ENCODE results near the gene CSTPP1. TPM values are rescaled to one million over a fixed set of nuclear protein-coding genes. Genes with fewer than 3 reads are reported as not detected.
"Not testable (repeated sequence)": the region's sequence is repeated elsewhere in the genome, so short reads cannot be mapped to it uniquely, and the experiment has no call there.

The CSTPP1 gene
- total and polyA plus RNA-seq, 2 donors (not counting 1 experiment from before 2014, with no cell fraction given): 15.5 to 34.1 TPM

DNA sequence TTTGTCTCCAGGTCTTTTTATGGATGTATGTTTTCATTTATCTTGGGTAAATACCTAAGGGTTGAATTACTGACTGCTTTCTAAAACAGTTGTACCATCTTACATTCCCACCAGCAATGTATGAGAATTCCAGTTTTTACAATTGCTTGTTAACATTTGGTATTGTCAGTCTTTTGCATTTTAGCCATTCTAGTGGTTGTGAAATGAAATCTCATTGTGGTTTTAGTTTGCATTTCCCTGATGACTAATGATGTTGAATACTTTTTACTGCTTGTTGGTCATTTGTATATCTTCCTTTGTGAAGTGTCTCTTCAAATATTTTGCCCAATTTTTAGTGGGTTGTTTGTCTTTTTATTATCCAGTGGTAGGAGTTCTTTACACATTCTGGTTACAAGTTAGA, 147.4 kb downstream of the CSTPP1 start:
- DNase-seq (ENCODE audit: low read depth in 2 of 2): peak; percentile 65 to 81
- no peak for TF ChIP-seq EZH2 (IDR thresholded peaks at IDR 0.05; ENCODE audit: low read length, missing control alignments)
- TF ChIP-seq, protein P1, sequence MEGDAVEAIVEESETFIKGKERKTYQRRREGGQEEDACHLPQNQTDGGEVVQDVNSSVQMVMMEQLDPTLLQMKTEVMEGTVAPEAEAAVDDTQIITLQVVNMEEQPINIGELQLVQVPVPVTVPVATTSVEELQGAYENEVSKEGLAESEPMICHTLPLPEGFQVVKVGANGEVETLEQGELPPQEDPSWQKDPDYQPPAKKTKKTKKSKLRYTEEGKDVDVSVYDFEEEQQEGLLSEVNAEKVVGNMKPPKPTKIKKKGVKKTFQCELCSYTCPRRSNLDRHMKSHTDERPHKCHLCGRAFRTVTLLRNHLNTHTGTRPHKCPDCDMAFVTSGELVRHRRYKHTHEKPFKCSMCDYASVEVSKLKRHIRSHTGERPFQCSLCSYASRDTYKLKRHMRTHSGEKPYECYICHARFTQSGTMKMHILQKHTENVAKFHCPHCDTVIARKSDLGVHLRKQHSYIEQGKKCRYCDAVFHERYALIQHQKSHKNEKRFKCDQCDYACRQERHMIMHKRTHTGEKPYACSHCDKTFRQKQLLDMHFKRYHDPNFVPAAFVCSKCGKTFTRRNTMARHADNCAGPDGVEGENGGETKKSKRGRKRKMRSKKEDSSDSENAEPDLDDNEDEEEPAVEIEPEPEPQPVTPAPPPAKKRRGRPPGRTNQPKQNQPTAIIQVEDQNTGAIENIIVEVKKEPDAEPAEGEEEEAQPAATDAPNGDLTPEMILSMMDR (conservative IDR thresholded peaks at IDR 0.05 in 1 of 2, IDR thresholded peaks at IDR 0.05 in 1 of 2; ENCODE audit: low read depth in 1 of 2, low read length in 2 of 2): no peak

DNA sequence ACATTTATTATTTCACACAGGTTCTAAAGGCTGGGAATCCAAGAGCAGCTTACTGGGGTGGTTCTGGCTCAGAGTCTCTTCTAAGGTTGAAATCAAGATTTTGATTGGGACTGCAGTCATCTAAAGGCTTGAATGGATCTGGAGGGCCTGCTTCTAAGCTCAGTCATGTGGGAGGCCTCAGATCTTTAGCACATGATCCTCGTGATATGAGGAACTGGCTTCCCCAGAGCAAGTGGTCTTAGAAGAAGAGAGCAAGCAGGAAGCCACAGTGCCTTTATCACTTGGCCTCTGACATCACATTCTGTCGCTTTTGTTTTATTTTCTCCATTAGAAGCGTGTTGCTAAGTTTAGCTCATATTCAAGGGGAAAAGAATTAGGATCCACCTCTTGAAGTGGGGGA, 151.2 kb downstream of the CSTPP1 start:
- TF ChIP-seq, protein P1 (conservative IDR thresholded peaks at IDR 0.05 in 1 of 2, IDR thresholded peaks at IDR 0.05 in 1 of 2; ENCODE audit: low read depth in 1 of 2, low read length in 2 of 2): no peak
- no peak for TF ChIP-seq EZH2 (IDR thresholded peaks at IDR 0.05; ENCODE audit: low read length, missing control alignments)
- H3K4me2 ChIP-seq (ENCODE audit: extremely low read depth, insufficient read depth, low read length): no peak overlapping the region
- H3K4me3 ChIP-seq (replicated peaks in 1 of 4; ENCODE audit: control extremely low read depth in 1 of 4, insufficient read depth in 1 of 4, low read depth in 3 of 4, low read length in 4 of 4): no peak overlapping the region
- no peak overlapping the region for H3K27ac ChIP-seq (ENCODE audit: insufficient read depth, low read length)
- H4K20me1 ChIP-seq (ENCODE audit: control insufficient read depth, extremely low read depth, insufficient read depth, low read length): peaks cover 1% of the 10 kb centered on the region
- no peaks in the 10 kb centered on the region for H3K27me3 ChIP-seq (ENCODE audit: control insufficient read depth, insufficient read depth, low read length)
- no peak overlapping the region for H3K9ac ChIP-seq (ENCODE audit: insufficient read depth, low read length)
- no peaks in the 10 kb centered on the region for H3K9me3 ChIP-seq (ENCODE audit: control insufficient read depth, insufficient read depth, low read depth, low read length)
- no peaks in the 10 kb centered on the region for H3K79me2 ChIP-seq (ENCODE audit: control insufficient read depth, insufficient read depth, low read length)
- H2AFZ ChIP-seq (ENCODE audit: low read length): no peak overlapping the region
- H3K36me3 ChIP-seq (ENCODE audit: control insufficient read depth, insufficient read depth, low read length): no peaks in the 10 kb centered on the region
- DNase-seq (ENCODE audit: low read depth in 2 of 2): no peak
- H3K4me1 ChIP-seq (ENCODE audit: control insufficient read depth, extremely low read depth, insufficient read depth, low read length): peaks cover 4% of the 10 kb centered on the region

More for the DNA sequence above, 147.4 kb downstream of the CSTPP1 start:
- no peaks in the 10 kb centered on the region for H4K20me1 ChIP-seq (ENCODE audit: control insufficient read depth, extremely low read depth, insufficient read depth, low read length)
- H3K4me3 ChIP-seq (replicated peaks in 1 of 4; ENCODE audit: control extremely low read depth in 1 of 4, insufficient read depth in 1 of 4, low read depth in 3 of 4, low read length in 4 of 4): no peak overlapping the region
- H3K79me2 ChIP-seq (ENCODE audit: control insufficient read depth, insufficient read depth, low read length): no peaks in the 10 kb centered on the region
- no peak overlapping the region for H2AFZ ChIP-seq (ENCODE audit: low read length)
- peaks cover 4% of the 10 kb centered on the region for H3K4me1 ChIP-seq (ENCODE audit: control insufficient read depth, extremely low read depth, insufficient read depth, low read length)
- H3K27ac ChIP-seq (ENCODE audit: insufficient read depth, low read length): no peak overlapping the region
- H3K9me3 ChIP-seq (ENCODE audit: control insufficient read depth, insufficient read depth, low read depth, low read length): no peaks in the 10 kb centered on the region
- no peak overlapping the region for H3K4me2 ChIP-seq (ENCODE audit: extremely low read depth, insufficient read depth, low read length)
- H3K36me3 ChIP-seq (ENCODE audit: control insufficient read depth, insufficient read depth, low read length): no peaks in the 10 kb centered on the region
- H3K27me3 ChIP-seq (ENCODE audit: control insufficient read depth, insufficient read depth, low read length): no peaks in the 10 kb centered on the region
- no peak overlapping the region for H3K9ac ChIP-seq (ENCODE audit: insufficient read depth, low read length)

DNA sequence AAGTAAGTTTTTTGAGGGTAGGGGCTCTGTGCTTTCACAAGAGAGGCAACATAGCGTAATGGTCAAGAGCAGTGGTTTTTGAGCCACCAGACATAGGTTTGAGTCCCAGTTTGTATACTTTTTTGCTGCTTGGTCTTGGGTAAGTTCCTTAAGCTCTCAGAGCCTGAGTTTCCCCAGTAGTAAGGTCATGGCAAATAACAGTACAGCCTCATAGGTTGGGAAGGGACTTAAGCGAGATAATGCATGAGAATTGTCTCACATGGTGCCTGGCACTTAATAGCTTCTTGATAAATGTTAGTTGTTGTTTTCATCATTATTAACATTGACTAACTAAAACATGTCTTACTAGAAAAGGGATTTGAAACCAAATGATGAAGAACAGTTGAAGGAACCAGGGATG, 157.0 kb downstream of the CSTPP1 start:
- DNase-seq (ENCODE audit: low read depth in 2 of 2): no peak
- Histone ChIP-seq H3K27me3 (ENCODE audit: control insufficient read depth, insufficient read depth, low read length) (no peaks in the 10 kb centered on the region), H3K4me1 (ENCODE audit: control insufficient read depth, extremely low read depth, insufficient read depth, low read length) (no peaks in the 10 kb centered on the region), H3K4me3 (replicated peaks in 1 of 4; ENCODE audit: control extremely low read depth in 1 of 4, insufficient read depth in 1 of 4, low read depth in 3 of 4, low read length in 4 of 4) (no peak overlapping the region), H3K9me3 (ENCODE audit: control insufficient read depth, insufficient read depth, low read depth, low read length) (no peaks in the 10 kb centered on the region), H3K36me3 (ENCODE audit: control insufficient read depth, insufficient read depth, low read length) (no peaks in the 10 kb centered on the region), H3K79me2 (ENCODE audit: control insufficient read depth, insufficient read depth, low read length) (no peaks in the 10 kb centered on the region), H3K4me2 (ENCODE audit: extremely low read depth, insufficient read depth, low read length) (no peak overlapping the region), H4K20me1 (ENCODE audit: control insufficient read depth, extremely low read depth, insufficient read depth, low read length) (peaks cover 1% of the 10 kb centered on the region), H2AFZ (ENCODE audit: low read length) (no peak overlapping the region), H3K27ac (ENCODE audit: insufficient read depth, low read length) (no peak overlapping the region), H3K9ac (ENCODE audit: insufficient read depth, low read length) (no peak overlapping the region)
- TF ChIP-seq, protein P1 (conservative IDR thresholded peaks at IDR 0.05 in 1 of 2, IDR thresholded peaks at IDR 0.05 in 1 of 2; ENCODE audit: low read depth in 1 of 2, low read length in 2 of 2): no peak
- no peak for TF ChIP-seq EZH2 (IDR thresholded peaks at IDR 0.05; ENCODE audit: low read length, missing control alignments)

DNA sequence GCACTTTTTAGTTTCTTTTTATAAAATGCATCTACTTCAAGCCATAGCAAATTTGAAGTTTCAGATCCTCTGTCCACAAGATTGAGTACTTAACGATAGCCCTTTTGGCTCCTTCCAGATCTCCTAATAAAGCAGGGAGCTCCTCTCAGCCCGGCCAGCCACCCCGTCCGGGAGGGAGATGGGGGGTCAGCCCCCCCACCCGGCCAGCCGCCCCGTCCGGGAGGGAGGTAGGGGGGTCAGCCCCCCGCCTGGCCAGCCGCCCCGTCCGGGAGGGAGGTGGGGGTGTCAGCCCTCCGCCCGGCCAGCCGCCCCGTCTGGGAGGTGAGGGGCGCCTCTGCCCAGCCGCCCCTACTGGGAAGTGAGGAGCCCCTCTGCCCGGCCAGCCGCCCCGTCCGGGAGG, 160.3 kb downstream of the CSTPP1 start:
- H3K79me2 ChIP-seq (ENCODE audit: control insufficient read depth, insufficient read depth, low read length); H4K20me1 ChIP-seq (ENCODE audit: control insufficient read depth, extremely low read depth, insufficient read depth, low read length); H3K9ac ChIP-seq (ENCODE audit: insufficient read depth, low read length); DNase-seq (ENCODE audit: low read depth in 2 of 2); H2AFZ ChIP-seq (ENCODE audit: low read length); H3K27ac ChIP-seq (ENCODE audit: insufficient read depth, low read length); H3K4me3 ChIP-seq (replicated peaks in 1 of 4; ENCODE audit: control extremely low read depth in 1 of 4, insufficient read depth in 1 of 4, low read depth in 3 of 4, low read length in 4 of 4); H3K36me3 ChIP-seq (ENCODE audit: control insufficient read depth, insufficient read depth, low read length); H3K9me3 ChIP-seq (ENCODE audit: control insufficient read depth, insufficient read depth, low read depth, low read length); H3K4me2 ChIP-seq (ENCODE audit: extremely low read depth, insufficient read depth, low read length); H3K4me1 ChIP-seq (ENCODE audit: control insufficient read depth, extremely low read depth, insufficient read depth, low read length); H3K27me3 ChIP-seq (ENCODE audit: control insufficient read depth, insufficient read depth, low read length): not testable (repeated sequence)

DNA sequence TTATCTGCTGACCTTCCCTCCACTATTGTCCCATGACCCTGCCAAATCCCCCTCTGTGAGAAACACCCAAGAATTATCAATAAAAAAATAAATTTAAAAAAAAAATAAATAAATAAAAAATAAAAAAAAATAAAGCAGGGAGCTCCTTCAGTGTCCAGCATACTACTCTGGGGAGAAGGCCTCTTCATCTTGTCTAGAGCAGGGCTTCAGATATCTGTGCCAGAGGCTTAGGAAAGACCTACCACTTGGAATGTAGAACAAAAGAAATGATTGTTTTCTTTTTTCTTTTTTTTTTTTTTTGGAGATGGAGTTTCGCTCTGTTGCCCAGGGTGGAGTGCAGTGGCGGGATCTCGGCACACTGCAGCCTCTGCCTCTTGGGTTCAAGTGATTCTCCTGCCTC, 161.7 kb downstream of the CSTPP1 start:
- not testable (repeated sequence) for H4K20me1 ChIP-seq (ENCODE audit: control insufficient read depth, extremely low read depth, insufficient read depth, low read length); H3K4me1 ChIP-seq (ENCODE audit: control insufficient read depth, extremely low read depth, insufficient read depth, low read length); H3K36me3 ChIP-seq (ENCODE audit: control insufficient read depth, insufficient read depth, low read length); H3K9ac ChIP-seq (ENCODE audit: insufficient read depth, low read length); H3K4me3 ChIP-seq (replicated peaks in 1 of 4; ENCODE audit: control extremely low read depth in 1 of 4, insufficient read depth in 1 of 4, low read depth in 3 of 4, low read length in 4 of 4); H3K27me3 ChIP-seq (ENCODE audit: control insufficient read depth, insufficient read depth, low read length); H3K9me3 ChIP-seq (ENCODE audit: control insufficient read depth, insufficient read depth, low read depth, low read length); H3K27ac ChIP-seq (ENCODE audit: insufficient read depth, low read length); DNase-seq (ENCODE audit: low read depth in 2 of 2); H2AFZ ChIP-seq (ENCODE audit: low read length); H3K79me2 ChIP-seq (ENCODE audit: control insufficient read depth, insufficient read depth, low read length); H3K4me2 ChIP-seq (ENCODE audit: extremely low read depth, insufficient read depth, low read length)
